ENCODE data around the gene PTPRT. TPM values are rescaled to one million over a fixed set of nuclear protein-coding genes. Genes with fewer than 3 reads are reported as not detected.

The PTPRT gene
- polyA plus RNA-seq, 3 donors: not detected

- Histone ChIP-seq H3K4me3 (replicated peaks in 1 of 3; ENCODE audit: low read depth in 2 of 3, low read length in 3 of 3) (no peak overlapping the region), H2AFZ (ENCODE audit: insufficient read depth, low read depth, low read length, poor library complexity, severe bottlenecking) (no peak overlapping the region), H3K79me2 (ENCODE audit: insufficient read depth, low read length) (no peaks in the 10 kb centered on the region), H3K9ac (ENCODE audit: insufficient read depth, low read length, poor library complexity, severe bottlenecking) (no peak overlapping the region), H3K36me3 (replicated peaks in 1 of 2; ENCODE audit: control insufficient read depth in 1 of 2, insufficient read depth in 2 of 2, low read length in 2 of 2) (no peaks in the 10 kb centered on the region), H3K4me1 (ENCODE audit: control insufficient read depth in 1 of 2, insufficient read depth in 2 of 2, low read length in 2 of 2) (no peaks in the 10 kb centered on the region), H3K9me3 (replicated peaks in 1 of 2; ENCODE audit: control insufficient read depth in 1 of 2, insufficient read depth in 1 of 2, low read length in 2 of 2) (peaks cover 0 to 3% of the 10 kb centered on the region in 2 donors), H4K20me1 (ENCODE audit: insufficient read depth, low read length) (no peaks in the 10 kb centered on the region), H3K4me2 (replicated peaks; ENCODE audit: extremely low read depth, low read length, poor library complexity, severe bottlenecking) (no peak overlapping the region), H3K27me3 (ENCODE audit: control insufficient read depth in 2 of 2, insufficient read depth in 2 of 2, low read length in 2 of 2) (no peaks in the 10 kb centered on the region), H3K27ac (ENCODE audit: low read depth in 1 of 2, low read length in 2 of 2) (no peak overlapping the region)
- no peak for DNase-seq
- Mint-ChIP-seq H3K27ac (no peak overlapping the region), H3K9me3 (peaks cover 0 to 10% (median 4%) of the 10 kb centered on the region in 7 donors), H3K27me3 (ENCODE audit: low read depth in 3 of 3) (peaks cover 0 to 5% (median 0%) of the 10 kb centered on the region in 3 donors), H3K36me3 (no peaks in the 10 kb centered on the region), H3K4me3 (no peak overlapping the region), H3K4me1 (no peaks in the 10 kb centered on the region)
- intact Hi-C loops (cut with micrococcal nuclease): no loop called here
- 100% methylated on average over 3 of the region's 6 CpGs for WGBS (ENCODE audit: insufficient coverage)
- TF ChIP-seq CTCF (IDR thresholded peaks at IDR 0.05): no peak
These were observed 828.2 kb downstream of the PTPRT start for GRCh38 chr20:42361402-42361970.

GRCh38 chr20:42360621-42361020 lies 829.1 kb downstream of the PTPRT start:
- no peaks in the 10 kb centered on the region for H3K4me1 ChIP-seq (ENCODE audit: control insufficient read depth in 1 of 2, insufficient read depth in 2 of 2, low read length in 2 of 2)
- no peaks in the 10 kb centered on the region for H4K20me1 ChIP-seq (ENCODE audit: insufficient read depth, low read length)
- no peak for TF ChIP-seq CTCF (IDR thresholded peaks at IDR 0.05)
- H3K4me3 ChIP-seq (replicated peaks in 1 of 3; ENCODE audit: low read depth in 2 of 3, low read length in 3 of 3): no peak overlapping the region
- Mint-ChIP-seq H3K27ac (no peak overlapping the region), H3K4me3 (no peak overlapping the region), H3K27me3 (ENCODE audit: low read depth in 3 of 3) (peaks cover 0 to 2% (median 0%) of the 10 kb centered on the region in 3 donors), H3K4me1 (no peaks in the 10 kb centered on the region), H3K36me3 (no peaks in the 10 kb centered on the region), H3K9me3 (peaks cover 0 to 10% (median 3%) of the 10 kb centered on the region in 7 donors)
- no peak overlapping the region for H3K27ac ChIP-seq (ENCODE audit: low read depth in 1 of 2, low read length in 2 of 2)
- no peak overlapping the region for H2AFZ ChIP-seq (ENCODE audit: insufficient read depth, low read depth, low read length, poor library complexity, severe bottlenecking)
- intact Hi-C loops (cut with micrococcal nuclease): no loop called here
- H3K9me3 ChIP-seq (replicated peaks in 1 of 2; ENCODE audit: control insufficient read depth in 1 of 2, insufficient read depth in 1 of 2, low read length in 2 of 2): no peaks in the 10 kb centered on the region
- no peaks in the 10 kb centered on the region for H3K36me3 ChIP-seq (replicated peaks in 1 of 2; ENCODE audit: control insufficient read depth in 1 of 2, insufficient read depth in 2 of 2, low read length in 2 of 2)
- no peak for DNase-seq
- H3K4me2 ChIP-seq (replicated peaks; ENCODE audit: extremely low read depth, low read length, poor library complexity, severe bottlenecking): no peak overlapping the region
- no peaks in the 10 kb centered on the region for H3K79me2 ChIP-seq (ENCODE audit: insufficient read depth, low read length)
- H3K9ac ChIP-seq (ENCODE audit: insufficient read depth, low read length, poor library complexity, severe bottlenecking): no peak overlapping the region
- H3K27me3 ChIP-seq (ENCODE audit: control insufficient read depth in 2 of 2, insufficient read depth in 2 of 2, low read length in 2 of 2): no peaks in the 10 kb centered on the region
- 100% methylated on average over 1 of the region's 1 CpG for WGBS (ENCODE audit: insufficient coverage)

Data from CD14-positive monocyte (primary cell).